Measurements from ENCODE around the gene CAMK2N1. TPM values are rescaled to one million over a fixed set of nuclear protein-coding genes. Genes with fewer than 3 reads are reported as not detected.

The CAMK2N1 gene
- total RNA-seq = 25.1 and 28.4 TPM in 2 replicates

DNA sequence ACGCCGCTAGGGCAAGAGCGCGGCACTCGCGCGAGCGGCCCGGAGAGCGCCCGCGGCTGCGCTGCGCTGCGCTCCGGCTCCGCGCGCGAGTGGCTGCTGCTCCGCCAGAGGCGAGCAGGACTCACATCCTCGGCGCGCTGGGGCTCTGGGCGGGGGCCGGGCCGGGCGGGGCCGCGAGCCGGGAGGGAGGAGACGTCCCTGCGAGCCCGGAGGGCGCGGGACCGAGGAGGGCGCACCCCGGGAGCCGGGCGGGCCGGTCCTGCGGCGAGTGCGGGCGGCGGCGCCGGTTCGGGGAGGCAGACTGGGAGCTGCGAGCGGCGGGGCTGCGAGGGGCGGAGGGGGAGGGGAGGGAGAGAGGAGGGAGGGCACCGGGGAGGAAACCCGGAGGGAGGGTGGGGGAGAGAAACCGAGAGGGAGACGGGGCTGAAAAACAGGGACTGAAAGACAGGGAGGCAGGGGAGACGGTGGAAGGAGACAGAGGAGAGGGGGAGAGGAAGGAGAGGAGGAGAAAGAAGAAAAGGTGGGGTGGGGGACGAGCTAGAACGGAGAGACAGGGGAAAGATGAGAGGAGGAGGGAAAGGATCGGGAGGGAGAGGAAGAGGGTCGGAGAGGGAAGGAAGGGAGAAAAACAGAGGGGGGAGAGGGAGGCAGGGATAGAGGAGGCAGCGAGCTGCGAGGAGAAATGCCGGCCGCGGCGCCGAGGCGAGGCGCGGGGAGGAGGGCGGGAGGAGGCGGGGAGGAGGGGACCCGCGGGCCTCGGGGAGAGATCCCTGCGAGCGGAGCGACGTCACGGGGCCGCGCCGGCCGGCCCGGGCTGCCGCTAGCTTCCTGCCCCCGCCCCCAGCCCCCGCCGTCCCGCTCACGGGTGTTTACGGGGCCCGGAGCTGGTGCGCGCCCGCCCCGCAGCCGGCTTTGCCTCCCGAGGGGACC, at the start of gene CAMK2N1:
Gene CAMK2N1, minus strand, starts transcription at position 684 of the 930 bp plus-strand sequence. CDS start 831 bp downstream, outside the sequence.

DNA sequence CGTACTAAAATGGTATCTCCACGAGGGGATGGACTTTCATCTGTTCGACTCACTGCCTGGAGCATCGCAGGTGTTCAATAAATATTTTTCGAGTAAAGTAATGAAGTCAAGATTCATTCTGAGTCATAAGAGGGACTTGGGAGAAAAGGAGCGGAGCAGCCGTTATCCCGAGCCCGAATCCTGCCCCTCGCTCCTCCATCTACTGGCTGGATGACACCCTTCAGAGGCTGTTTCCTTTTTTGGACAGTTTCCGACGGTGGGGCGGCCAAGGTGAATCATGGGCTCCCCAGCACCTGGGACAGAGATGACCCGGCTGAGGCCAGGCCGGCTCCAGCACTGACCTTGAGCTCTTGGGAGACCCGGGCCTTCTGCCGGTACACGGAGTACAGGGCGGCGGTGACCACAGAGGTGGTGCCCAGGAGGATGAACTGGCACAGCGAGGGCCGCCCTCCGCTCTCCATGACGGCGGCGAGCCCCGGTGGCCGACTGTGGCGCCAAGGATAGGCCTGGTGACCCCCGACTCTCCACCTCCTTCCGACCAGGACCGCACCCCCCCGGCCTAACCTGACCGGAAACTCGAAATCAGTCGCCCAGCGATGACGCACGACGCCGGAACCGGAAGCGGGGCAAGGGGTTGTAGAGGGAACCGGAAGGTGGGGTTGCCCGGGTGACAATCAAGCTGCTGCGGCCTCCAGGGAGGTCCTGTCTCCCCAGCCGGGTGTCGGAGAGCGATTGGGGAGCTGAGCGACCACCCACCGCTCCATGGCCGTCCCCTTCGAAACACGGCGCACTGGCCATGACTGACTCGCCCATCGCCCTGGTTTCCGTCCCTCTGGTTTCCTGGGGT, 21.8 kb upstream of the CAMK2N1 start, which contains the start of gene MUL1:
Gene MUL1, minus strand, starts transcription at position 588 of the 847 bp plus-strand sequence. Its CDS starts 127 bp downstream, at position 461.

Other genes starting within 250 kb of the CAMK2N1 start
- not detected in 2 replicates for gene VWA5B1, start 195.3 kb downstream of the CAMK2N1 start, total RNA-seq
- 20.4 and 35.7 TPM in 2 replicates for gene MUL1, start 21.9 kb upstream of the CAMK2N1 start, total RNA-seq
- 0.35 TPM in 1 of 2 replicates, not detected in the other for gene FAM43B, start 66.4 kb upstream of the CAMK2N1 start, total RNA-seq
- 25.4 and 31.5 TPM in 2 replicates for gene CDA, start 102.9 kb upstream of the CAMK2N1 start, total RNA-seq
- gene PINK1, start 147.2 kb upstream of the CAMK2N1 start, total RNA-seq = 116 and 133 TPM in 2 replicates
- gene DDOST, start 175.2 kb upstream of the CAMK2N1 start, total RNA-seq = 416 and 461 TPM in 2 replicates
- gene KIF17, start 231.8 kb upstream of the CAMK2N1 start, total RNA-seq = under 0.01 and 1.9 TPM in 2 replicates
- 1.7 and 5.0 TPM in 2 replicates for gene SH2D5, start 246.5 kb upstream of the CAMK2N1 start, total RNA-seq

All from myometrial cell (primary cell).